ENCODE data around the gene RORB. TPM values are rescaled to one million over a fixed set of nuclear protein-coding genes. Genes with fewer than 3 reads are reported as not detected.

Gene RORB
- total RNA-seq, 1 donor from 2014 or later: 0.21 TPM

DNA sequence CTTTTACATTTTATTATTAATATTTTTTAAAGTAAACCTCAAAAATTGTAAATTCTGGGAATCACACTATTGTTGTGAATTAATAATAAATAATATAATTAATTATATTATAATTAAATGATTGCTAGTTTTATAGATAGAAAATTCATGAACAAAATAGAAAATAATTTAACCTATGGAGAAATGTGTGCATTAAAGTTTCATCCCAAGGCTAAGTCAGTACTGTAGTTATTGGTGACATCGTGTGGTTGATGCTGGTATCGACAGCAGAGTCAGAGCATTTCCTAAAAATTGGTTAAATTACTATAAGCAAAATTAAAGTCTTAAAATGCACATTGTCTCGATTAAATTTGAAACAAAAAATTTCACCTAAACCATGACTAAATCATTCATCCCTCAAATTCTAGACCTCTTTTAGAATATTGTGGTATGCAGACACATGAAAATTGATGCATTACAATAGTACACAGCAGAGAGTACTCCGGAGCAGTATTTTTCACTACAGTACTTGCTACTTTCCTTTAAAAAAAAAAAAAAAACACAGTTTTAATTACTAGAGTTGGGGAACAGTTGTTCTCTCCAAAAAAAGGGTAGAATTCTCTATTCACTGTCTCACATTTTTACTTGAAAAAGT is 73.9 kb downstream of the RORB start:
- TF ChIP-seq, protein P1, sequence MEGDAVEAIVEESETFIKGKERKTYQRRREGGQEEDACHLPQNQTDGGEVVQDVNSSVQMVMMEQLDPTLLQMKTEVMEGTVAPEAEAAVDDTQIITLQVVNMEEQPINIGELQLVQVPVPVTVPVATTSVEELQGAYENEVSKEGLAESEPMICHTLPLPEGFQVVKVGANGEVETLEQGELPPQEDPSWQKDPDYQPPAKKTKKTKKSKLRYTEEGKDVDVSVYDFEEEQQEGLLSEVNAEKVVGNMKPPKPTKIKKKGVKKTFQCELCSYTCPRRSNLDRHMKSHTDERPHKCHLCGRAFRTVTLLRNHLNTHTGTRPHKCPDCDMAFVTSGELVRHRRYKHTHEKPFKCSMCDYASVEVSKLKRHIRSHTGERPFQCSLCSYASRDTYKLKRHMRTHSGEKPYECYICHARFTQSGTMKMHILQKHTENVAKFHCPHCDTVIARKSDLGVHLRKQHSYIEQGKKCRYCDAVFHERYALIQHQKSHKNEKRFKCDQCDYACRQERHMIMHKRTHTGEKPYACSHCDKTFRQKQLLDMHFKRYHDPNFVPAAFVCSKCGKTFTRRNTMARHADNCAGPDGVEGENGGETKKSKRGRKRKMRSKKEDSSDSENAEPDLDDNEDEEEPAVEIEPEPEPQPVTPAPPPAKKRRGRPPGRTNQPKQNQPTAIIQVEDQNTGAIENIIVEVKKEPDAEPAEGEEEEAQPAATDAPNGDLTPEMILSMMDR (IDR thresholded peaks at IDR 0.05): peak in 2 of 3 experiments; percentile 24 to 45
- Histone ChIP-seq H3K27ac (no peak overlapping the region), H3K9me3 (no peaks in the 10 kb centered on the region), H3K36me3 (no peaks in the 10 kb centered on the region), H3K27me3 (no peaks in the 10 kb centered on the region), H3K4me3 (no peak overlapping the region), H3K4me1 (no peaks in the 10 kb centered on the region)
- DNase-seq (ENCODE audit: low spot score in 2 of 2): no peak
- intact Hi-C loops (cut with DNase I): no loop called here

DNA sequence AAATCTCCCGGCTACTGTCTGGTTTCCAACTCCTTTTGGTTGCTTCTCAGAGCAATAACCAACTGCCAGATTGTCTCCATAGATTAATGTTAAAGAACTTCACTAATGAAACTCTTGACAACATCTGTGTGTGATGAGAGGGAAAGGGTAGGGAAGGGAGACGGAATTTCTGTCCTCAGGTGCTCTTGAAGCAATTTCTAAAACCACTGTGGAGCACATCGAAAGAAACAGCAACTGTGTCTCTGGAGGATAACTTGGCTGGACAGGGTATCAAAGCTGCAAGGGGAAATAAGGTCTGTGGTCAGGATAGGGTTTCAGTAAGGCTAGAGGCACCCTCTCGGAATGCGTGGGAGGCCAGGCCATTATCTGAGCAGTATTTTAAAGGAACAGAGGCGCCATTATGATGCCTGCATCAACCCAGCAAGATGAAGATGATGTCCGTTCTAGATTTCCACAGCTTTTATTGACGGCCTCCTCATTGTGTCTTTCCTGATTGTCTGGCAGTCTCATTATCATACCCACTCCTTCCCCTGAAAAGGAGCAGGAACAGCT is 76.6 kb downstream of the RORB start:
- intact Hi-C loops (cut with DNase I): no loop called here
- H3K27ac ChIP-seq: no peak overlapping the region
- H3K9me3 ChIP-seq: no peaks in the 10 kb centered on the region
- H3K4me1 ChIP-seq: no peaks in the 10 kb centered on the region
- TF ChIP-seq, protein P1 (IDR thresholded peaks at IDR 0.05): no peak
- no peaks in the 10 kb centered on the region for H3K36me3 ChIP-seq
- DNase-seq (ENCODE audit: low spot score in 2 of 2): no peak
- no peak overlapping the region for H3K4me3 ChIP-seq
- no peaks in the 10 kb centered on the region for H3K27me3 ChIP-seq

DNA sequence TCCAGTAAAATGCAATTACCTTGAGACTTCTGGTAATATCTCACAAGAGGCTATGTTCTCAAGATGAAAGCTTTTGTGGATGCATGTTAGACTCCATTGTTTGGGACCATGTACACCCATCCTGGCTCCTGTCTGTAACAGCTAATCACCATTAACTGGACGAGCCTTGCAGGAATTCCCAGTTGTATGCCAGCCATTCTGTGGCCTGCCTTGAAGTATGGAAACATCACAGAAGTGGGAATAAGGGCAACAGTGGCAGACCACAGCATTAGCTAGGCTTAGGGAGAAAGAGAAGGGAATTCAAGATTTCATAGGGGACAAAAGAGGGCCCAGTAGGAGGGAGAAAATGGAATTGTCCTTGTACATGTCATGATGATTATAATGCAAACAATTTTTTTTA is 79.0 kb downstream of the RORB start:
- intact Hi-C loops (cut with DNase I): no loop called here
- no peaks in the 10 kb centered on the region for H3K4me1 ChIP-seq
- TF ChIP-seq, protein P1 (IDR thresholded peaks at IDR 0.05): no peak

DNA sequence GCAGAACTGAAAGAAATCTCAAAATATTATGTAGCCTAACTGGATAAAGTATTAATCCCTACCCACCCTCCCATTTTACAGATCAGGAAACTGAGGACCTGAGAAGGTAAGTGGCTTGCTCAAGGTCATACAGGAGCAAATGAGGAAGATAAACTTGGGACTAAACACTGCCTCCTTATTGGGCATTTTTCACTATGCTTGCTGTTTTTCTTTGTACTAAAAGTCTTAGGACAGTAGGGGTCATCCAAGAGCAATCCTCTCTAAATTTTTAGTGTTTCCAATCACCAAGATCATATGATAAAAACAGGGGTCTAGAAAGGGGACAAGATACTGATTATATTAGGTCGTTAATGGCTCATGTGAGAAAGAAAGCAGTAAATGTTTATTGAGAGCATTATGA is 80.8 kb downstream of the RORB start:
- intact Hi-C loops (cut with DNase I): no loop called here
- H3K36me3 ChIP-seq: no peaks in the 10 kb centered on the region
- DNase-seq (ENCODE audit: low spot score in 2 of 2): no peak

More for the DNA sequence above, 79.0 kb downstream of the RORB start:
- H3K36me3 ChIP-seq: no peaks in the 10 kb centered on the region
- H3K9me3 ChIP-seq: no peaks in the 10 kb centered on the region
- H3K27ac ChIP-seq: no peak overlapping the region
- no peaks in the 10 kb centered on the region for H3K27me3 ChIP-seq
- DNase-seq (ENCODE audit: low spot score in 2 of 2): no peak
- H3K4me3 ChIP-seq: no peak overlapping the region

DNA sequence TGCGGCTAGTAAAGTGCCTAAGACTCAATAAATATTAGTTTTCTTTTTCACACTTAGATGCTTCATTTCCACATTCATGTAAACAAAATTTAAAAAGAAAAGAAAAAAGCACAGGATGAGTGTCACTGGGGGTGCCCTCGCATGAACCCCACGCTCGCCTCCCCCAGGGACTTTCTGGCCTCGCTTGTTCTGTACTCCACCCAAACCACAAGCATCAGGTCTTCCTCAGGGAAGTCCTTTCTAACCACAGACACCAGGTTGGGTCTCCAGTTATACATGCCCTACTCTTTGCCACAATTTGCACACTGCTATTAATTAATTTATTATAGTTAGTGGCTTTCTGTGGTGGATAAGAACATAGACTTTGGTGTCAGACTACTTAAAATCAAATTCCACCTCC is 92.4 kb downstream of the RORB start:
- H3K4me3 ChIP-seq: no peak overlapping the region
- H3K36me3 ChIP-seq: no peaks in the 10 kb centered on the region
- intact Hi-C loops (cut with DNase I): no loop called here
- TF ChIP-seq, protein P1 (IDR thresholded peaks at IDR 0.05): no peak
- H3K27me3 ChIP-seq: no peaks in the 10 kb centered on the region
- H3K4me1 ChIP-seq: no peaks in the 10 kb centered on the region
- no peak overlapping the region for H3K27ac ChIP-seq
- no peak for DNase-seq (ENCODE audit: low spot score in 2 of 2)
- no peaks in the 10 kb centered on the region for H3K9me3 ChIP-seq

More for the DNA sequence above, 80.8 kb downstream of the RORB start:
- Histone ChIP-seq H3K9me3 (no peaks in the 10 kb centered on the region), H3K4me1 (no peaks in the 10 kb centered on the region), H3K4me3 (no peak overlapping the region), H3K27ac (no peak overlapping the region), H3K27me3 (no peaks in the 10 kb centered on the region)
- TF ChIP-seq, protein P1 (IDR thresholded peaks at IDR 0.05): no peak

Measured in ascending aorta (tissue), 2 donors.